Osteocyte (in vitro differentiated cells): ENCODE results near the gene EXOC4. TPM values are rescaled to one million over a fixed set of nuclear protein-coding genes. Genes with fewer than 3 reads are reported as not detected.

Experiments
- DNase-seq: peaks from one replicate; pipeline ENCODE4 v3.0.0; 2021; ENCODE audit warnings: mixed read lengths; ENCODE audit not compliant: unreplicated experiment; ENCODE audit errors: extremely low spot score
- H3K27ac Mint-ChIP-seq: one replicate; pipeline ENCODE4 v1.8.0; 2021; ENCODE audit warnings: mild to moderate bottlenecking, mixed read lengths; ENCODE audit not compliant: unreplicated experiment
- H3K27me3 Mint-ChIP-seq: one replicate; pipeline ENCODE4 v1.8.0; 2021; ENCODE audit warnings: mixed read lengths; ENCODE audit not compliant: unreplicated experiment
- H3K36me3 Mint-ChIP-seq: one replicate; pipeline ENCODE4 v1.8.0; 2021; ENCODE audit warnings: mixed read lengths; ENCODE audit not compliant: unreplicated experiment
- H3K4me1 Mint-ChIP-seq: one replicate; pipeline ENCODE4 v1.8.0; 2021; ENCODE audit warnings: mixed read lengths; ENCODE audit not compliant: unreplicated experiment
- H3K4me3 Mint-ChIP-seq: one replicate; pipeline ENCODE4 v1.8.0; 2021; ENCODE audit warnings: mild to moderate bottlenecking, moderate library complexity, mixed read lengths; ENCODE audit not compliant: unreplicated experiment
- H3K9me3 Mint-ChIP-seq: one replicate; pipeline ENCODE4 v1.8.0; 2021; ENCODE audit warnings: mixed read lengths; ENCODE audit not compliant: unreplicated experiment
- CTCF ChIP-seq: fragments of 200-600 bp; sonication (generic); IDR thresholded peaks from 2 replicates; pipeline ENCODE4 v1.5.0; 2021; ENCODE audit warnings: antibody characterized with exemption, mild to moderate bottlenecking, moderate library complexity
- total RNA-seq: library from RNA; stranded (reverse); gene quantifications from 2 replicates; pipeline ENCODE4 v1.2.1, GENCODE V29; 2021

EXOC4 gene
- total RNA-seq, 1 donor from 2014 or later: 99.9 TPM

DNA sequence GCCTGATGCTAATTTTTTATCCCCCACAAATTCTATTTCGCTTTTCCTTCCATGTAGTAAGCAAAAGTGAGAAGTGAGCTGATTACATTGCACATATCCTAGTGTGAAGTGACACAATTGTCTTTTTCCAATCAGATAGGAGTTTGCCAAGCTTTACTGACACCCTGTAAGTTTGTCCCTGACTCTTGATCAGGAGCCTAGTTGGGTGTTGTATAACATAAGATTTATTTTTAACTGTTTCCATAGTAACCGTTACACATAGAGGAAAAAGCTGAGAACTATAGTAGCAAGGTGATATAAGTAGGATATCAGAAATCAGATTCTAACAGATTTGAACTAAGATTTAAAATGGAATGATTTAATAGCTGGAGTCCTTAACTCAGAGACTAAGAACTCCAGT lies 31.2 kb downstream of the EXOC4 start:
- H3K27ac Mint-ChIP-seq: no peak overlapping the region
- H3K4me1 Mint-ChIP-seq: no peaks in the 10 kb centered on the region
- peaks cover 17% of the 10 kb centered on the region for H3K36me3 Mint-ChIP-seq
- H3K4me3 Mint-ChIP-seq: no peak overlapping the region
- no peak for DNase-seq
- no peaks in the 10 kb centered on the region for H3K27me3 Mint-ChIP-seq
- no peaks in the 10 kb centered on the region for H3K9me3 Mint-ChIP-seq
- no peak for TF ChIP-seq CTCF

- Mint-ChIP-seq H3K27ac (no peak overlapping the region), H3K36me3 (peaks cover 37% of the 10 kb centered on the region), H3K4me3 (no peak overlapping the region), H3K9me3 (no peaks in the 10 kb centered on the region), H3K4me1 (peaks cover 5% of the 10 kb centered on the region), H3K27me3 (no peaks in the 10 kb centered on the region)
- DNase-seq: no peak
- TF ChIP-seq CTCF: no peak
These were observed 36.1 kb downstream of the EXOC4 start for GRCh38 chr7:133288970-133289369.

DNA sequence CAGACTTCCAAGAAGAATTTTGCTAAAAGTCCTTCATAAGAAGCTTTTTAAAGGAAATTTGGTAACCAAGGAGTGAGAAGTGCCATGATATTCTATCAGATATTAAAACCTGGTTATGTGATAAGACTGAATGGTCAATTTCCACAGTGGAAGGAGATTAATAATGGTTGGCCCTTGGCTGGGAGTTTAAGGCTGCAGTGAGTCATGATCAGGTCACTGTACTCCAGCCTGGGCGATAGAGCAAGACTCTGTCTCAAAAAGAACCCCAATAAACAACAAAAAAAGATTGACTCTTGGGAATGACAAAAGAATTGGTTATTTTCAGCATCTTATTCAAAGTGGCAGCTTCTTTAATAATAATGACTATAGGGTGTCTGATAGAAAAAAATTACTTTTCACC lies 37.2 kb downstream of the EXOC4 start:
- no peaks in the 10 kb centered on the region for H3K27me3 Mint-ChIP-seq
- TF ChIP-seq CTCF: no peak
- peaks cover 37% of the 10 kb centered on the region for H3K36me3 Mint-ChIP-seq
- H3K27ac Mint-ChIP-seq: no peak overlapping the region
- H3K4me1 Mint-ChIP-seq: peaks cover 5% of the 10 kb centered on the region
- H3K4me3 Mint-ChIP-seq: no peak overlapping the region
- H3K9me3 Mint-ChIP-seq: no peaks in the 10 kb centered on the region
- no peak for DNase-seq

GRCh38 chr7:133290676-133291333 lies 37.9 kb downstream of the EXOC4 start:
- no peak overlapping the region for H3K27ac Mint-ChIP-seq
- no peaks in the 10 kb centered on the region for H3K9me3 Mint-ChIP-seq
- no peaks in the 10 kb centered on the region for H3K27me3 Mint-ChIP-seq
- H3K4me1 Mint-ChIP-seq: peaks cover 5% of the 10 kb centered on the region
- H3K4me3 Mint-ChIP-seq: no peak overlapping the region
- no peak for TF ChIP-seq CTCF
- DNase-seq: no peak
- H3K36me3 Mint-ChIP-seq: peaks cover 37% of the 10 kb centered on the region

DNA sequence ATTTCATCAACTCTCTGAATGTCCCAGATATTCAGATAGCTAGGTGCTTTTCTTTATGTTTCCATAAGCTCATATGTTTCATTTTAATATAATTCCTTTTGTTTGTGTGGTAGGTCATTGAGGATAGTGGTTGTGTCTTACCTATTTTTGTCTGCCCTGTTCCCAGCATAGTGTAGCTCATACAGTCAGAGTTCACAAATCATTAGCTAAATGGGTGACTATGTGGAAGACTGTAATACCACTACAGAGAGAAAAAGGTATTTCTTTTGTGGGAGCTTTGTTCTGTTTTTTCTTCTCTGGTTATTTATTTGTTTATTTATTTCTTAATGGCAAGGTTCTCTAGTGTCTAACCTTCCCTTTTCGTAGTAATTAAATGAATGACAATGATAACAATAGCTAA lies 39.8 kb downstream of the EXOC4 start:
- Mint-ChIP-seq H3K27me3 (no peaks in the 10 kb centered on the region), H3K4me1 (peaks cover 5% of the 10 kb centered on the region), H3K36me3 (peaks cover 37% of the 10 kb centered on the region), H3K27ac (no peak overlapping the region), H3K4me3 (no peak overlapping the region), H3K9me3 (no peaks in the 10 kb centered on the region)
- TF ChIP-seq CTCF: no peak
- no peak for DNase-seq
